ENCODE results near the gene IL22.

DNA sequence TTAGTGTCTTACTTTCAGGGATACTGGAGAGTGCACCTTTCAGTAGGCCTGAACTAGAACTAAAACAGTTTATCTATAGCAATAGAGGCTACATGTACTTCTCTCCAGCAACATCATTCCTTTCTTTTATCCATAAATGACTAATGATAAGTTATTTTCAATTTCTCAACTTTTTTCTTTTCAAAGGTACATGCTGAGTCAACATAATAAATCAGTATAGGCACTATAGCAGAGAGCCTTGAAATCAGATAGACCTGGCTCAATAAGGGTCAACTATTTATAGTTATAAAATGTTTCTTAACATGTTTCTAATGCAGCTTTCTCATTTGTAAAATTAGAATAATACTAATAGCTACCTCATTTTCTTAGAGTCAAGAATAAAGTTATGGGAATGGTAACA lies 5.6 kb downstream of the IL22 start:
- TF ChIP-seq, protein P1, sequence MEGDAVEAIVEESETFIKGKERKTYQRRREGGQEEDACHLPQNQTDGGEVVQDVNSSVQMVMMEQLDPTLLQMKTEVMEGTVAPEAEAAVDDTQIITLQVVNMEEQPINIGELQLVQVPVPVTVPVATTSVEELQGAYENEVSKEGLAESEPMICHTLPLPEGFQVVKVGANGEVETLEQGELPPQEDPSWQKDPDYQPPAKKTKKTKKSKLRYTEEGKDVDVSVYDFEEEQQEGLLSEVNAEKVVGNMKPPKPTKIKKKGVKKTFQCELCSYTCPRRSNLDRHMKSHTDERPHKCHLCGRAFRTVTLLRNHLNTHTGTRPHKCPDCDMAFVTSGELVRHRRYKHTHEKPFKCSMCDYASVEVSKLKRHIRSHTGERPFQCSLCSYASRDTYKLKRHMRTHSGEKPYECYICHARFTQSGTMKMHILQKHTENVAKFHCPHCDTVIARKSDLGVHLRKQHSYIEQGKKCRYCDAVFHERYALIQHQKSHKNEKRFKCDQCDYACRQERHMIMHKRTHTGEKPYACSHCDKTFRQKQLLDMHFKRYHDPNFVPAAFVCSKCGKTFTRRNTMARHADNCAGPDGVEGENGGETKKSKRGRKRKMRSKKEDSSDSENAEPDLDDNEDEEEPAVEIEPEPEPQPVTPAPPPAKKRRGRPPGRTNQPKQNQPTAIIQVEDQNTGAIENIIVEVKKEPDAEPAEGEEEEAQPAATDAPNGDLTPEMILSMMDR (conservative IDR thresholded peaks at IDR 0.05; ENCODE audit: low read length), result no peak
- TF ChIP-seq EZH2phosphoT487 (IDR thresholded peaks at IDR 0.05; ENCODE audit: borderline replicate concordance), result no peak

All from Loucy (cell line).